ENCODE data around the gene PCDHGB5.
"Not testable (repeated sequence)": the region's sequence is repeated elsewhere in the genome, so short reads cannot be mapped to it uniquely, and the experiment has no call there.

PCDHGB5 gene

DNA sequence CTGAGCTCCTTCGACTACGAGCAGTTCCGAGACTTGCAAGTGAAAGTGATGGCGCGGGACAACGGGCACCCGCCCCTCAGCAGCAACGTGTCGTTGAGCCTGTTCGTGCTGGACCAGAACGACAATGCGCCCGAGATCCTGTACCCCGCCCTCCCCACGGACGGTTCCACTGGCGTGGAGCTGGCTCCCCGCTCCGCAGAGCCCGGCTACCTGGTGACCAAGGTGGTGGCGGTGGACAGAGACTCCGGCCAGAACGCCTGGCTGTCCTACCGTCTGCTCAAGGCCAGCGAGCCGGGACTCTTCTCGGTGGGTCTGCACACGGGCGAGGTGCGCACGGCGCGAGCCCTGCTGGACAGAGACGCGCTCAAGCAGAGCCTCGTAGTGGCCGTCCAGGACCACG, 34.6 kb downstream of the PCDHGB5 start:
- not testable (repeated sequence) for DNase-seq; H3K4ac ChIP-seq (ENCODE audit: low read depth in 1 of 2, low read length in 2 of 2); H3K4me2 ChIP-seq (ENCODE audit: low read length, poor library complexity, severe bottlenecking); H2BK120ac ChIP-seq (ENCODE audit: low read depth, low read length); H3K9ac ChIP-seq (ENCODE audit: low read length); H2BK15ac ChIP-seq (ENCODE audit: low read depth, poor library complexity, severe bottlenecking); H2BK5ac ChIP-seq (ENCODE audit: low read depth, low read length, poor library complexity, severe bottlenecking); H2AK5ac ChIP-seq (ENCODE audit: low read length, severe bottlenecking); H2AFZ ChIP-seq (ENCODE audit: low read depth, low read length); H3K27ac ChIP-seq (ENCODE audit: low read length, poor library complexity, severe bottlenecking); H3K18ac ChIP-seq (ENCODE audit: low read depth in 1 of 2, low read length in 2 of 2); H3K27me3 ChIP-seq (ENCODE audit: control insufficient read depth in 1 of 2, insufficient read depth in 1 of 2, low read length in 2 of 2); H3K4me1 ChIP-seq (ENCODE audit: control insufficient read depth, insufficient read depth, low read depth, low read length); H4K8ac ChIP-seq (ENCODE audit: low read length); H3K14ac ChIP-seq (ENCODE audit: low read length in 2 of 2); H4K91ac ChIP-seq (ENCODE audit: low read length); H3K23ac ChIP-seq (ENCODE audit: low read length in 2 of 2); H2BK12ac ChIP-seq (ENCODE audit: low read length in 2 of 2)
- H3K79me1 ChIP-seq (replicated peaks; ENCODE audit: low read length, poor library complexity, severe bottlenecking), result peaks cover 14% of the 10 kb centered on the region
- peaks cover 9 to 28% of the 10 kb centered on the region in 2 experiments for H3K36me3 ChIP-seq (ENCODE audit: control insufficient read depth in 1 of 2, insufficient read depth in 2 of 2, low read depth in 1 of 2, low read length in 2 of 2)
- H3K9me3 ChIP-seq (ENCODE audit: control insufficient read depth, low read length), result peaks cover 21% of the 10 kb centered on the region
- peak overlapping the region in 1 of 2 experiments; percentile 80 for H3K4me3 ChIP-seq (ENCODE audit: insufficient read depth in 1 of 2, low read depth in 1 of 2, low read length in 2 of 2)
- WGBS, result 98% methylated on average over 23 of the region's 38 CpGs

DNA sequence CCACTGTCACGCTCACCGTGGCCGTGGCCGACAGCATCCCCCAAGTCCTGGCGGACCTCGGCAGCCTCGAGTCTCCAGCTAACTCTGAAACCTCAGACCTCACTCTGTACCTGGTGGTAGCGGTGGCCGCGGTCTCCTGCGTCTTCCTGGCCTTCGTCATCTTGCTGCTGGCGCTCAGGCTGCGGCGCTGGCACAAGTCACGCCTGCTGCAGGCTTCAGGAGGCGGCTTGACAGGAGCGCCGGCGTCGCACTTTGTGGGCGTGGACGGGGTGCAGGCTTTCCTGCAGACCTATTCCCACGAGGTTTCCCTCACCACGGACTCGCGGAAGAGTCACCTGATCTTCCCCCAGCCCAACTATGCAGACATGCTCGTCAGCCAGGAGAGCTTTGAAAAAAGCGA, 35.0 kb downstream of the PCDHGB5 start:
- Histone ChIP-seq H3K36me3 (ENCODE audit: control insufficient read depth in 1 of 2, insufficient read depth in 2 of 2, low read depth in 1 of 2, low read length in 2 of 2) (peaks cover 6 to 23% of the 10 kb centered on the region in 2 experiments), H3K79me1 (replicated peaks; ENCODE audit: low read length, poor library complexity, severe bottlenecking) (peaks cover 10% of the 10 kb centered on the region), H3K4me3 (ENCODE audit: insufficient read depth in 1 of 2, low read depth in 1 of 2, low read length in 2 of 2) (peak overlapping the region in 1 of 2 experiments; percentile 80), H3K9me3 (ENCODE audit: control insufficient read depth, low read length) (peaks cover 17% of the 10 kb centered on the region)
- H3K4me2 ChIP-seq (ENCODE audit: low read length, poor library complexity, severe bottlenecking); H2AK5ac ChIP-seq (ENCODE audit: low read length, severe bottlenecking); H2BK15ac ChIP-seq (ENCODE audit: low read depth, poor library complexity, severe bottlenecking); H4K8ac ChIP-seq (ENCODE audit: low read length); H2AFZ ChIP-seq (ENCODE audit: low read depth, low read length); H3K14ac ChIP-seq (ENCODE audit: low read length in 2 of 2); H3K23ac ChIP-seq (ENCODE audit: low read length in 2 of 2); H3K4ac ChIP-seq (ENCODE audit: low read depth in 1 of 2, low read length in 2 of 2); H3K27me3 ChIP-seq (ENCODE audit: control insufficient read depth in 1 of 2, insufficient read depth in 1 of 2, low read length in 2 of 2); H2BK120ac ChIP-seq (ENCODE audit: low read depth, low read length); H4K91ac ChIP-seq (ENCODE audit: low read length); H3K9ac ChIP-seq (ENCODE audit: low read length); H3K18ac ChIP-seq (ENCODE audit: low read depth in 1 of 2, low read length in 2 of 2); H3K4me1 ChIP-seq (ENCODE audit: control insufficient read depth, insufficient read depth, low read depth, low read length); H2BK5ac ChIP-seq (ENCODE audit: low read depth, low read length, poor library complexity, severe bottlenecking); H3K27ac ChIP-seq (ENCODE audit: low read length, poor library complexity, severe bottlenecking); DNase-seq; H2BK12ac ChIP-seq (ENCODE audit: low read length in 2 of 2): not testable (repeated sequence)
- WGBS, result 98% methylated on average over 27 of the region's 29 CpGs

DNA sequence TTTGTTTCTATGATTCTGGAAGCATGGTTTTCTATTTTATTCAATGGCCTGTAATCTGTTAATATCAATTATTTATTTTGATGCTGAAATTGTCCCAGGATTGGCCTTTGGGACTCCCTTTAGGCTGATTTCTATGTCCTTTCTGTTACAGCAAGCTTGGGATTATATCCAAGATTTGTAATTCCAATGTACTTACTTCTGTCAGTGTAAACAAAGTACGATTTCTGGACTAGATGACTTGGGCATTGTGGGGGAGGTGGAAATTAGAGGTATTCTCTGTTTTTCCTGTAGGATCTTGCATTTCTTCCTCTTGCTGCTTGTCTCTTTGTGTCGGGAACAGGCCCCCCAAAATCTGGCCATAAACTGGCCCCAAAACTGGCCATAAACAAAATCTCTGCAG, 36.3 kb downstream of the PCDHGB5 start:
- Histone ChIP-seq H2BK5ac (ENCODE audit: low read depth, low read length, poor library complexity, severe bottlenecking) (no peak overlapping the region), H3K18ac (ENCODE audit: low read depth in 1 of 2, low read length in 2 of 2) (no peak overlapping the region), H3K36me3 (ENCODE audit: control insufficient read depth in 1 of 2, insufficient read depth in 2 of 2, low read depth in 1 of 2, low read length in 2 of 2) (peaks cover 0 to 18% of the 10 kb centered on the region in 2 experiments), H2AFZ (ENCODE audit: low read depth, low read length) (no peak overlapping the region), H3K27ac (ENCODE audit: low read length, poor library complexity, severe bottlenecking) (no peak overlapping the region), H3K27me3 (ENCODE audit: control insufficient read depth in 1 of 2, insufficient read depth in 1 of 2, low read length in 2 of 2) (no peaks in the 10 kb centered on the region), H4K91ac (ENCODE audit: low read length) (no peak overlapping the region), H3K4me3 (ENCODE audit: insufficient read depth in 1 of 2, low read depth in 1 of 2, low read length in 2 of 2) (peak overlapping the region in 1 of 2 experiments; percentile 56), H3K4ac (ENCODE audit: low read depth in 1 of 2, low read length in 2 of 2) (no peak overlapping the region), H3K9ac (ENCODE audit: low read length) (no peak overlapping the region), H2BK12ac (ENCODE audit: low read length in 2 of 2) (no peak overlapping the region), H3K4me2 (ENCODE audit: low read length, poor library complexity, severe bottlenecking) (no peak overlapping the region), H3K79me1 (replicated peaks; ENCODE audit: low read length, poor library complexity, severe bottlenecking) (peaks cover 9% of the 10 kb centered on the region), H4K8ac (ENCODE audit: low read length) (no peak overlapping the region), H2BK15ac (ENCODE audit: low read depth, poor library complexity, severe bottlenecking) (no peak overlapping the region), H3K9me3 (ENCODE audit: control insufficient read depth, low read length) (peaks cover 11% of the 10 kb centered on the region), H3K4me1 (ENCODE audit: control insufficient read depth, insufficient read depth, low read depth, low read length) (no peaks in the 10 kb centered on the region), H3K23ac (ENCODE audit: low read length in 2 of 2) (no peak overlapping the region), H2BK120ac (ENCODE audit: low read depth, low read length) (no peak overlapping the region), H2AK5ac (ENCODE audit: low read length, severe bottlenecking) (no peak overlapping the region), H3K14ac (ENCODE audit: low read length in 2 of 2) (no peak overlapping the region)
- 95% methylated on average over 2 of the region's 2 CpGs for WGBS
- DNase-seq, result no peak

DNA sequence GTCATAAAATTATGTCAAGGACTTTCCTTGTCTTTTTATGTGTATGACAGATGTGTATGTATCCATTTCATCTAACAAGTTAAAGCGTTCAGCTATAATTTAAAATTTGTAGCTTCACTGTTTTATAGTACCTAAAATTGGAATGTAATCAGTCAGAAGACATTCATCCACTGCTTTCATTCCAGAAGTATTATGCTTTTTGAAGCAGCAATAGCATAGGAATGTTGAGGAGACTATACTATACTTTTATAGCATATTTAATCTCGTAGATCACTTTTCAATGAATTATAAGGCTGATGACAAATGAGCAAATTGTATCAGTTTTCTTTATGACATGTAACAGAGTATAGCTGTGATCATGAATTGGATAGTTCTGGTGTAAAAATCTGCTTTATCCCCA, 39.5 kb downstream of the PCDHGB5 start:
- Histone ChIP-seq H2BK5ac (ENCODE audit: low read depth, low read length, poor library complexity, severe bottlenecking) (no peak overlapping the region), H4K91ac (ENCODE audit: low read length) (no peak overlapping the region), H3K14ac (ENCODE audit: low read length in 2 of 2) (no peak overlapping the region), H2AK5ac (ENCODE audit: low read length, severe bottlenecking) (no peak overlapping the region), H3K18ac (ENCODE audit: low read depth in 1 of 2, low read length in 2 of 2) (no peak overlapping the region), H3K79me1 (replicated peaks; ENCODE audit: low read length, poor library complexity, severe bottlenecking) (peaks cover 17% of the 10 kb centered on the region), H2BK15ac (ENCODE audit: low read depth, poor library complexity, severe bottlenecking) (no peak overlapping the region), H3K36me3 (ENCODE audit: control insufficient read depth in 1 of 2, insufficient read depth in 2 of 2, low read depth in 1 of 2, low read length in 2 of 2) (peaks cover 7 to 12% of the 10 kb centered on the region in 2 experiments), H3K4ac (ENCODE audit: low read depth in 1 of 2, low read length in 2 of 2) (no peak overlapping the region), H3K4me2 (ENCODE audit: low read length, poor library complexity, severe bottlenecking) (no peak overlapping the region), H2BK120ac (ENCODE audit: low read depth, low read length) (no peak overlapping the region), H3K23ac (ENCODE audit: low read length in 2 of 2) (no peak overlapping the region), H3K4me3 (ENCODE audit: insufficient read depth in 1 of 2, low read depth in 1 of 2, low read length in 2 of 2) (no peak overlapping the region), H4K8ac (ENCODE audit: low read length) (no peak overlapping the region), H3K9ac (ENCODE audit: low read length) (no peak overlapping the region), H2AFZ (ENCODE audit: low read depth, low read length) (no peak overlapping the region), H3K4me1 (ENCODE audit: control insufficient read depth, insufficient read depth, low read depth, low read length) (peaks cover 5% of the 10 kb centered on the region), H2BK12ac (ENCODE audit: low read length in 2 of 2) (no peak overlapping the region), H3K27me3 (ENCODE audit: control insufficient read depth in 1 of 2, insufficient read depth in 1 of 2, low read length in 2 of 2) (no peaks in the 10 kb centered on the region), H3K9me3 (ENCODE audit: control insufficient read depth, low read length) (peaks cover 8% of the 10 kb centered on the region), H3K27ac (ENCODE audit: low read length, poor library complexity, severe bottlenecking) (no peak overlapping the region)
- no CpG with 5 or more reads among the region's 2 CpGs for WGBS
- DNase-seq, result no peak
